CD4-positive, alpha-beta T cell treated with Interleukin-4 for 4 hours (primary cell): Measurements from ENCODE around the gene SLC22A2.

Source experiments
- DNase-seq: peaks from one replicate; pipeline ENCODE4 v3.0.0-alpha.2; 2020

The SLC22A2 gene

GRCh38 chr6:160203522-160203921 is 55.1 kb downstream of the SLC22A2 start:
- no peak for DNase-seq

GRCh38 chr6:160203076-160203475 is 55.5 kb downstream of the SLC22A2 start:
- DNase-seq, result no peak

- DNase-seq, result no peak
Observed at GRCh38 chr6:160202411-160202810, 56.2 kb downstream of the SLC22A2 start.

GRCh38 chr6:160201061-160201460 is 57.6 kb downstream of the SLC22A2 start:
- DNase-seq, result no peak

GRCh38 chr6:160198606-160199211 is 59.9 kb downstream of the SLC22A2 start:
- DNase-seq, result no peak

GRCh38 chr6:160197662-160198061 is 61.0 kb downstream of the SLC22A2 start:
- DNase-seq, result no peak

- DNase-seq, result no peak
Observed at GRCh38 chr6:160194808-160195207, 63.8 kb downstream of the SLC22A2 start.

- no peak for DNase-seq
Observed at GRCh38 chr6:160192840-160193239, 65.8 kb downstream of the SLC22A2 start.

GRCh38 chr6:160190973-160191372 is 67.6 kb downstream of the SLC22A2 start:
- no peak for DNase-seq

GRCh38 chr6:160190081-160190480 is 68.5 kb downstream of the SLC22A2 start:
- DNase-seq, result no peak

GRCh38 chr6:160188773-160189172 is 69.8 kb downstream of the SLC22A2 start:
- DNase-seq, result no peak

- DNase-seq, result no peak
Observed at GRCh38 chr6:160180706-160181105, 77.9 kb downstream of the SLC22A2 start.

- no peak for DNase-seq
Observed at GRCh38 chr6:160178271-160178670, 80.3 kb downstream of the SLC22A2 start.

GRCh38 chr6:160177220-160177619 is 81.4 kb downstream of the SLC22A2 start:
- no peak for DNase-seq

GRCh38 chr6:160174681-160175080 is 83.9 kb downstream of the SLC22A2 start:
- DNase-seq, result no peak

GRCh38 chr6:160173806-160174527 is 84.7 kb downstream of the SLC22A2 start:
- DNase-seq, result no peak

GRCh38 chr6:160172704-160173103 is 85.9 kb downstream of the SLC22A2 start:
- no peak for DNase-seq

GRCh38 chr6:160170018-160170680 is 88.5 kb downstream of the SLC22A2 start:
- no peak for DNase-seq

GRCh38 chr6:160167604-160168399 is 90.8 kb downstream of the SLC22A2 start:
- no peak for DNase-seq
